Measurements from ENCODE around the gene NELL1.

The NELL1 gene

GRCh38 chr11:21346361-21346760 is 677.0 kb downstream of the NELL1 start:
- Histone ChIP-seq H3F3A (ENCODE audit: control insufficient read depth, insufficient read depth) (no peaks in the 10 kb centered on the region), H4K20me1 (ENCODE audit: control insufficient read depth, insufficient read depth, low read depth, low read length) (no peaks in the 10 kb centered on the region), H3K9me3 (ENCODE audit: control insufficient read depth, insufficient read depth, low read length) (no peaks in the 10 kb centered on the region), H3K4me2 (ENCODE audit: low read length) (no peak overlapping the region), H3K27ac (ENCODE audit: low read depth, low read length) (no peak overlapping the region), H3K79me2 (ENCODE audit: control insufficient read depth, low read length) (no peaks in the 10 kb centered on the region), H3K27me3 (ENCODE audit: control insufficient read depth, low read length) (no peaks in the 10 kb centered on the region), H3K4me1 (ENCODE audit: control insufficient read depth, low read length) (no peaks in the 10 kb centered on the region), H3K4me3 (ENCODE audit: low read length) (no peak overlapping the region), H3K36me3 (ENCODE audit: control insufficient read depth, low read length) (no peaks in the 10 kb centered on the region), H3K9me2 (replicated peaks; ENCODE audit: control insufficient read depth, low read length) (no peaks in the 10 kb centered on the region)
- TF ChIP-seq EZH2phosphoT487 (IDR thresholded peaks at IDR 0.05; ENCODE audit: borderline replicate concordance, low read length) (no peak), CTCF (IDR thresholded peaks at IDR 0.05; ENCODE audit: low read depth, low read length, poor library complexity, severe bottlenecking) (no peak)

GRCh38 chr11:21350613-21351012 is 681.2 kb downstream of the NELL1 start:
- no peaks in the 10 kb centered on the region for H3F3A ChIP-seq (ENCODE audit: control insufficient read depth, insufficient read depth)
- no peak overlapping the region for H3K4me2 ChIP-seq (ENCODE audit: low read length)
- H3K27ac ChIP-seq (ENCODE audit: low read depth, low read length): no peak overlapping the region
- H3K36me3 ChIP-seq (ENCODE audit: control insufficient read depth, low read length): no peaks in the 10 kb centered on the region
- no peaks in the 10 kb centered on the region for H3K79me2 ChIP-seq (ENCODE audit: control insufficient read depth, low read length)
- TF ChIP-seq CTCF (IDR thresholded peaks at IDR 0.05; ENCODE audit: low read depth, low read length, poor library complexity, severe bottlenecking) (no peak), EZH2phosphoT487 (IDR thresholded peaks at IDR 0.05; ENCODE audit: borderline replicate concordance, low read length) (no peak)
- H3K9me3 ChIP-seq (ENCODE audit: control insufficient read depth, insufficient read depth, low read length): no peaks in the 10 kb centered on the region
- H3K4me3 ChIP-seq (ENCODE audit: low read length): no peak overlapping the region
- no peaks in the 10 kb centered on the region for H3K9me2 ChIP-seq (replicated peaks; ENCODE audit: control insufficient read depth, low read length)
- no peaks in the 10 kb centered on the region for H3K4me1 ChIP-seq (ENCODE audit: control insufficient read depth, low read length)
- H4K20me1 ChIP-seq (ENCODE audit: control insufficient read depth, insufficient read depth, low read depth, low read length): no peaks in the 10 kb centered on the region
- no peaks in the 10 kb centered on the region for H3K27me3 ChIP-seq (ENCODE audit: control insufficient read depth, low read length)

DNA sequence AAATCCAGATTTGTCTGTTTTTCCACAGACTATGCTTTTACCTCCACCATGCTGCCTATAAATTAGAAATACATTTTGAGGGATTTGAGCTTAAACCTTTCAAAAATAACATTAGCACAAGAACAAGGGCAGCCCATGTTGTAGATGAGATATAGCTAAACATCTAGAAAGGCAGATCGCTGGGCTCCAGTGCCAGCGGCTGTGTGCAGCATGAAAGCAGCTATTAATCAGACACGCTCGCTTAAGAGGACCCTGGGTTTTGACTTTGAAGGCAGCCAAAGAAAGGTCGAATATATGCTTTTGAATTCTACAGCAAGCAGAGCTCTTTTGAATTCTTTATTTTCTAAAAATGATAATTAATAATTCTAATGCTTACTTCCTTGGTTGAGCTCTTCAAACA is 684.0 kb downstream of the NELL1 start:
- H3K36me3 ChIP-seq (ENCODE audit: control insufficient read depth, low read length): no peaks in the 10 kb centered on the region
- no peaks in the 10 kb centered on the region for H3F3A ChIP-seq (ENCODE audit: control insufficient read depth, insufficient read depth)
- no peaks in the 10 kb centered on the region for H3K27me3 ChIP-seq (ENCODE audit: control insufficient read depth, low read length)
- no peaks in the 10 kb centered on the region for H3K4me1 ChIP-seq (ENCODE audit: control insufficient read depth, low read length)
- H3K4me2 ChIP-seq (ENCODE audit: low read length): no peak overlapping the region
- TF ChIP-seq EZH2phosphoT487 (IDR thresholded peaks at IDR 0.05; ENCODE audit: borderline replicate concordance, low read length) (no peak), CTCF (IDR thresholded peaks at IDR 0.05; ENCODE audit: low read depth, low read length, poor library complexity, severe bottlenecking) (no peak)
- H3K4me3 ChIP-seq (ENCODE audit: low read length): no peak overlapping the region
- H4K20me1 ChIP-seq (ENCODE audit: control insufficient read depth, insufficient read depth, low read depth, low read length): no peaks in the 10 kb centered on the region
- no peaks in the 10 kb centered on the region for H3K79me2 ChIP-seq (ENCODE audit: control insufficient read depth, low read length)
- H3K27ac ChIP-seq (ENCODE audit: low read depth, low read length): no peak overlapping the region
- no peaks in the 10 kb centered on the region for H3K9me2 ChIP-seq (replicated peaks; ENCODE audit: control insufficient read depth, low read length)
- H3K9me3 ChIP-seq (ENCODE audit: control insufficient read depth, insufficient read depth, low read length): no peaks in the 10 kb centered on the region
